GM12878 (cell line): ENCODE results near the gene MB21D2. TPM values are rescaled to one million over a fixed set of nuclear protein-coding genes. Genes with fewer than 3 reads are reported as not detected.

Experiments used
- ATAC-seq: fragments of 200-7000 bp; cut with Tn5 transposase; 3 replicates; pipeline ENCODE4 v1.9.1; 2020; ENCODE audit warnings: mild to moderate bottlenecking, moderate library complexity
- BruUV-seq: library from RNA; stranded (reverse); fragments of 400-500 nt; replicated peaks from 2 replicates; lab custom pipeline; 2021; lab: Mats Ljungman, UMichigan
- CTCF ChIA-PET: fragments of 300-600 bp; sonication (Branson Sonifier 250); formaldehyde crosslinking; extraction: SDS; loops from one replicate; lab custom pipeline; 2021; ENCODE audit warnings: inconsistent platforms; lab: Yijun Ruan, JAX
- POLR2A ChIA-PET: fragments of 350-600 bp; formaldehyde crosslinking; extraction: SDS; loops from one replicate; lab custom pipeline; 2021; ENCODE audit warnings: inconsistent platforms; lab: Charles Lee
- RAD21 ChIA-PET: fragments of 300-600 bp; sonication (Branson Sonifier 250); formaldehyde crosslinking; loops from one replicate; lab custom pipeline; 2023; ENCODE audit warnings: antibody characterized with exemption; ENCODE audit not compliant: unreplicated experiment; lab: Charles Lee
- SMC1A ChIA-PET: fragments of 300-600 bp; sonication (Branson Sonifier 250); formaldehyde crosslinking; loops from one replicate; lab custom pipeline; 2023; ENCODE audit not compliant: unreplicated experiment, uncharacterized antibody; lab: Charles Lee
- DNase-seq: peaks from one replicate; pipeline ENCODE4 v3.0.0-alpha.2; 2011; ENCODE audit warnings: low read depth, low spot score
- FAIRE-seq: peaks from 3 replicates; lab custom pipeline; 2011; peaks lifted over from hg19 to GRCh38; lab: Jason Lieb, UNC
- H2AFZ ChIP-seq: 2 replicates; pipeline ENCODE4 v1.6.0; 2011; ENCODE audit warnings: low read depth, low read length, control low read depth; ENCODE audit not compliant: control insufficient read depth
- H3K27ac ChIP-seq: 2 replicates; pipeline ENCODE4 v1.5.1; 2011; ENCODE audit warnings: control low read depth; ENCODE audit not compliant: control insufficient read depth, insufficient read depth
- H3K27me3 ChIP-seq, 2 experiments: replicated peaks in 1 of 2; 2 replicates each; pipeline versions ENCODE4 v1.6.0 to v1.6.1; 2011; ENCODE audit warnings: low read length in 1 of 2; ENCODE audit not compliant: control insufficient read depth in 2 of 2, insufficient read depth in 2 of 2
- H3K36me3 ChIP-seq, 2 experiments: 2 replicates each; pipeline ENCODE4 v1.5.1; 2011; ENCODE audit warnings: low read length in 1 of 2; ENCODE audit not compliant: control insufficient read depth in 2 of 2, insufficient read depth in 2 of 2
- H3K4me1 ChIP-seq: 2 replicates; pipeline ENCODE4 v1.6.1; 2011; ENCODE audit warnings: mild to moderate bottlenecking, low read length, moderate library complexity, mixed read lengths; ENCODE audit not compliant: control insufficient read depth, insufficient read depth
- H3K4me2 ChIP-seq: 2 replicates; pipeline ENCODE4 v1.6.0; 2011; ENCODE audit warnings: control low read depth; ENCODE audit not compliant: control insufficient read depth, insufficient read depth
- H3K4me3 ChIP-seq: fragments of 200-600 bp; sonication (generic); 2 replicates; pipeline ENCODE4 v1.5.1; 2016
- H3K79me2 ChIP-seq: 2 replicates; pipeline ENCODE4 v1.6.0; 2011; ENCODE audit warnings: low read length; ENCODE audit not compliant: control insufficient read depth, insufficient read depth
- H3K9ac ChIP-seq: 2 replicates; pipeline ENCODE4 v1.8.0; 2011; ENCODE audit warnings: low read length, control low read depth, mixed read lengths; ENCODE audit not compliant: control insufficient read depth, insufficient read depth
- H3K9me3 ChIP-seq: replicated peaks from 3 replicates; pipeline ENCODE4 v1.5.1; 2011; ENCODE audit warnings: mild to moderate bottlenecking, low read length; ENCODE audit not compliant: control insufficient read depth, insufficient read depth
- H4K20me1 ChIP-seq: 2 replicates; pipeline ENCODE4 v1.6.0; 2011; ENCODE audit not compliant: control insufficient read depth, insufficient read depth
- JUND ChIP-seq: IDR thresholded peaks from 2 replicates; pipeline ENCODE4 v1.6.1; 2012; ENCODE audit warnings: low read depth, mild to moderate bottlenecking, low read length, improper control_type of control experiment, moderate library complexity
- MXI1 ChIP-seq: fragments of 150-350 bp; IDR thresholded peaks from 2 replicates; pipeline ENCODE4 v1.6.1; 2011; ENCODE audit warnings: low read depth, mild to moderate bottlenecking, inconsistent platforms, low read length, improper control_type of control experiment
- NBN ChIP-seq: fragments of 450-650 bp; IDR thresholded peaks from 2 replicates; pipeline ENCODE4 v1.6.1; 2016
- NRF1 ChIP-seq: conservative IDR thresholded peaks from 2 replicates; pipeline ENCODE4 v1.6.1; 2011; ENCODE audit warnings: mild to moderate bottlenecking, low read depth, low read length, improper control_type of control experiment
- PKNOX1 ChIP-seq: fragments of 450-650 bp; IDR thresholded peaks from 2 replicates; pipeline ENCODE4 v1.6.1; 2016; ENCODE audit warnings: mild to moderate bottlenecking
- RAD51 ChIP-seq: fragments of 450-650 bp; IDR thresholded peaks from 2 replicates; pipeline ENCODE4 v1.6.1; 2016; ENCODE audit warnings: moderate library complexity, mild to moderate bottlenecking, inconsistent platforms
- TBL1XR1 ChIP-seq: IDR thresholded peaks from 2 replicates; pipeline ENCODE4 v1.6.1; 2012; ENCODE audit warnings: low read depth, low read length, improper control_type of control experiment
- WGBS: methylation state at CpG from one replicate; pipeline ENCODE4 v1.1.6; 2016; ENCODE audit warnings: low lambda C conversion rate; ENCODE audit not compliant: insufficient replicate concordance, insufficient coverage; ENCODE audit errors: missing lambda C conversion rate; 5-methylcytosine and 5-hydroxymethylcytosine counted together
- in situ Hi-C: fragments of 300-500 bp; cut with MboI; formaldehyde crosslinking; loops from 9 replicates; pipeline ENCODE4 v1.14.3; 2018; ENCODE audit warnings: mixed read lengths
- intact Hi-C: fragments of 100-400 bp; cut with micrococcal nuclease; formaldehyde crosslinking; loops from one replicate; pipeline ENCODE4 v1.14.2; 2022; ENCODE audit not compliant: unreplicated experiment
- polyA plus RNA-seq, 11 experiments: library from polyadenylated mRNA; depleted of rRNA in 4 of 11; unstranded in 6 of 11; stranded (reverse) in 5 of 11; fragments of >200 nt; fragmentation: Nextera tagmentation in 4 of 11; fragmentation: Illumina TruSeq in 1 of 11; extraction: Ambion mirVana in 4 of 11; extraction: Trizol in 1 of 11; gene quantifications; 1 replicate in 1 of 11; 2 replicates in 10 of 11; pipeline versions ENCODE4 v1.2.1 to v1.2.3, GENCODE V29; 2011 to 2016; ENCODE audit warnings: inconsistent platforms in 2 of 11, missing spikeins in 2 of 11, low read depth in 1 of 11
- total RNA-seq, 4 experiments: library from RNA; depleted of rRNA in 3 of 4; stranded (reverse); fragments of >200 nt in 3 of 4; fragmentation: Illumina TruSeq in 1 of 4; extraction: Trizol in 1 of 4; gene quantifications; 2 replicates each; pipeline versions ENCODE4 v1.2.1 to v1.2.3, GENCODE V29; 2013 to 2021

MB21D2 gene
- total and polyA plus RNA-seq, 10 of the 15 experiments (the other 5 are each of a cell fraction or from before 2014, with no cell fraction given) = 7.9 to 21.2 (median 15.3) TPM

DNA sequence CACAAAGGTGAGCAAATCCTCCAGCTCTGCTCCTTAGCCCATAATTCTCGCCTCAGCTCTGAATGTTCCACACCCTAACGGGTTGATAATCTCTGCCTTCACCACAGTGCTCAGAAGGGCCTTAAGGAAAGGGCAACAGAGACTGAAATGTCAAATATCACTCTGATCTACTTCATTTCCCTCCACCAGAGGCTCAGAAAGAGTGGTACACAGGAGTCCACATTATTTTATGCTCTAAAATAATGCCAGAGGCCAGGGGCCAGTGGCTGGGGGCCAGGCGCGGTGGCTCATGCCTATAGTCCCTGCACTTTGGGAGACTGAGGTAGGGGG is 72.2 kb downstream of the MB21D2 start:
- Histone ChIP-seq H4K20me1 (no peaks in the 10 kb centered on the region), H3K9ac (no peak overlapping the region), H3K27ac (peak overlapping the region; percentile 61), H3K79me2 (peaks cover 63% of the 10 kb centered on the region), H3K4me2 (peak overlapping the region; percentile 46), H3K4me1 (peaks cover 56% of the 10 kb centered on the region), H2AFZ (no peak overlapping the region), H3K36me3 (no peaks in the 10 kb centered on the region), H3K27me3 (no peaks in the 10 kb centered on the region), H3K9me3 (no peaks in the 10 kb centered on the region), H3K4me3 (no peak overlapping the region)
- ATAC-seq (no peak), DNase-seq (no peak), FAIRE-seq (no peak)
- POLR2A ChIA-PET = interaction anchor here (6.5 kb wide), 1 partner anchor 68 kb away, joined by 28 read pairs; no protein-coding TSS in a partner anchor
- TF ChIP-seq NRF1 (no peak), PKNOX1 (no peak), NBN (no peak), JUND (no peak), TBL1XR1 (no peak), MXI1 (no peak), RAD51 (no peak)
- intact Hi-C loops (no loop called here), in situ Hi-C loops (no loop called here)
- CTCF ChIA-PET = interaction anchor here (0.6 to 1.9 kb wide), 2 partner anchors 28 to 81 kb away, joined by 3 to 13 read pairs; no protein-coding TSS in a partner anchor
- no TSS peak for BruUV-seq
- WGBS = 95% methylated on average over 4 of the region's 4 CpGs
- RAD21 ChIA-PET = interaction anchor here (0.7 to 6.2 kb wide), 7 partner anchors 10 to 72 kb away, joined by 3 to 71 read pairs (median 8); partner anchors contain the start of gene MB21D2
- SMC1A ChIA-PET = interaction anchor here (1.5 to 20.8 kb wide), 7 partner anchors 9 to 71 kb away, joined by 4 to 283 read pairs (median 8); partner anchors contain the start of gene MB21D2
